ENCODE data around the gene OR2AG1. TPM values are rescaled to one million over a fixed set of nuclear protein-coding genes. Genes with fewer than 3 reads are reported as not detected.

Gene OR2AG1
- total RNA-seq, 2 donors from 2014 or later, result not detected

GRCh38 chr11:6812390-6813005 lies 29.7 kb downstream of the OR2AG1 start:
- DNase-seq, result no peak
- H3K27ac ChIP-seq, result no peak overlapping the region

GRCh38 chr11:6813656-6814055 lies 30.8 kb downstream of the OR2AG1 start:
- Histone ChIP-seq H3K4me3 (no peak overlapping the region), H3K27me3 (no peaks in the 10 kb centered on the region), H3K4me1 (no peaks in the 10 kb centered on the region), H3K9me3 (no peaks in the 10 kb centered on the region), H3K27ac (no peak overlapping the region), H3K36me3 (replicated peaks in 1 of 2; ENCODE audit: insufficient read depth in 1 of 2, low read depth in 2 of 2) (no peaks in the 10 kb centered on the region)
- DNase-seq (no peak), ATAC-seq (no peak)
- 58 to 63% methylated on average over 2 of the region's 2 CpGs for WGBS, 2 donors
- TF ChIP-seq CTCF (IDR thresholded peaks at IDR 0.05), result no peak
- no peak for TF ChIP-seq POLR2A (IDR thresholded peaks at IDR 0.05)
- intact Hi-C loops (cut with DNase I), result no loop called here

More at GRCh38 chr11:6812390-6813005, 29.7 kb downstream of the OR2AG1 start:
- WGBS, 2 donors, result 2 to 11% methylated on average over 5 to 6 of the region's 6 CpGs
- Histone ChIP-seq H3K9me3 (no peaks in the 10 kb centered on the region), H3K27me3 (no peaks in the 10 kb centered on the region), H3K4me3 (no peak overlapping the region), H3K4me1 (no peaks in the 10 kb centered on the region), H3K36me3 (replicated peaks in 1 of 2; ENCODE audit: insufficient read depth in 1 of 2, low read depth in 2 of 2) (no peaks in the 10 kb centered on the region)
- ATAC-seq, result peak; percentile 42
- intact Hi-C loops (cut with DNase I), result no loop called here
- TF ChIP-seq CTCF (IDR thresholded peaks at IDR 0.05) (peak; percentile 65 to 87 (median 70)), POLR2A (IDR thresholded peaks at IDR 0.05) (no peak)

- no peaks in the 10 kb centered on the region for H3K36me3 ChIP-seq (replicated peaks in 1 of 2; ENCODE audit: insufficient read depth in 1 of 2, low read depth in 2 of 2)
- intact Hi-C loops (cut with DNase I), result no loop called here
- no peak overlapping the region for H3K4me3 ChIP-seq
- WGBS, 2 donors, result 64 to 80% methylated on average over 1 of the region's 1 CpG
- ATAC-seq (no peak), DNase-seq (no peak)
- H3K4me1 ChIP-seq, result no peaks in the 10 kb centered on the region
- no peak overlapping the region for H3K27ac ChIP-seq
- no peaks in the 10 kb centered on the region for H3K27me3 ChIP-seq
- H3K9me3 ChIP-seq, result no peaks in the 10 kb centered on the region
- TF ChIP-seq POLR2A (IDR thresholded peaks at IDR 0.05) (no peak), CTCF (IDR thresholded peaks at IDR 0.05) (no peak)
These were observed 34.9 kb downstream of the OR2AG1 start for GRCh38 chr11:6817694-6818093.

GRCh38 chr11:6818967-6819366 lies 36.1 kb downstream of the OR2AG1 start:
- intact Hi-C loops (cut with DNase I), result no loop called here
- WGBS, 2 donors, result 68 to 100% methylated on average over 1 to 5 of the region's 5 CpGs
- Histone ChIP-seq H3K27me3 (no peaks in the 10 kb centered on the region), H3K36me3 (replicated peaks in 1 of 2; ENCODE audit: insufficient read depth in 1 of 2, low read depth in 2 of 2) (no peaks in the 10 kb centered on the region), H3K4me1 (no peaks in the 10 kb centered on the region), H3K27ac (no peak overlapping the region), H3K4me3 (no peak overlapping the region), H3K9me3 (no peaks in the 10 kb centered on the region)
- DNase-seq (no peak), ATAC-seq (no peak)
- TF ChIP-seq CTCF (IDR thresholded peaks at IDR 0.05), result no peak
- TF ChIP-seq POLR2A (IDR thresholded peaks at IDR 0.05), result no peak
